Thoracic aorta (tissue), 2 donors: Measurements from ENCODE around the gene BABAM2. TPM values are rescaled to one million over a fixed set of nuclear protein-coding genes. Genes with fewer than 3 reads are reported as not detected.
A peak's percentile ranks its signal among the peaks of the same experiment; 100 is the strongest.

Experiments
- ATAC-seq: fragments of 150-250 bp; one replicate; pipeline ENCODE4 v1.8.0; 2017; ENCODE audit warnings: low read depth; ENCODE audit not compliant: insufficient number of reproducible peaks, low FRiP score
- DNase-seq: peaks from one replicate; pipeline ENCODE4 v3.0.0-alpha.2; 2020; ENCODE audit warnings: low spot score
- H3K27ac ChIP-seq, 2 donors: fragments of 200-600 bp; sonication (generic); 1 replicate in 1 of 2; 2 replicates in 1 of 2; pipeline ENCODE4 v1.5.1; 2016; ENCODE audit warnings: mild to moderate bottlenecking in 2 of 2, moderate library complexity in 2 of 2
- H3K27me3 ChIP-seq: fragments of 200-600 bp; sonication (generic); replicated peaks from 2 replicates; pipeline ENCODE4 v1.6.0; 2016; ENCODE audit warnings: mild to moderate bottlenecking; ENCODE audit not compliant: insufficient read depth
- H3K36me3 ChIP-seq: fragments of 200-600 bp; sonication (generic); one replicate; pipeline ENCODE4 v1.5.1; 2016
- H3K4me1 ChIP-seq, 2 donors: fragments of 200-600 bp; sonication (generic); 1 replicate in 1 of 2; 2 replicates in 1 of 2; pipeline versions ENCODE4 v1.5.1 to v1.6.0; 2016; ENCODE audit warnings: low read depth in 2 of 2, mild to moderate bottlenecking in 1 of 2; ENCODE audit not compliant: control insufficient read depth in 1 of 2
- H3K4me3 ChIP-seq: fragments of 200-600 bp; sonication (generic); 2 replicates; pipeline ENCODE4 v1.5.1; 2016; ENCODE audit warnings: mild to moderate bottlenecking
- H3K9me3 ChIP-seq: fragments of 200-600 bp; sonication (generic); 2 replicates; pipeline ENCODE4 v1.5.1; 2016
- CTCF ChIP-seq: fragments of 200-600 bp; sonication (generic); IDR thresholded peaks from one replicate; pipeline ENCODE4 v1.5.1; 2019; ENCODE audit warnings: antibody characterized with exemption
- total RNA-seq, 2 donors: library from RNA; depleted of rRNA; stranded (reverse); fragments of >200 nt; gene quantifications; one replicate each; pipeline versions ENCODE4 v1.1.0 to v1.2.3, GENCODE V29; 2016

BABAM2 gene
- total RNA-seq, 2 donors from 2014 or later: 24.7 to 32.8 TPM

GRCh38 chr2:27988306-27988705 lies 97.8 kb downstream of the BABAM2 start:
- TF ChIP-seq CTCF: no peak
- no peak for DNase-seq
- no peak overlapping the region for H3K27ac ChIP-seq
- H3K4me1 ChIP-seq: peaks cover 9 to 20% of the 10 kb centered on the region in 2 donors
- no peak for ATAC-seq
- peak overlapping the region; percentile 20 for H3K4me3 ChIP-seq
- no peaks in the 10 kb centered on the region for H3K36me3 ChIP-seq
- peaks cover 5% of the 10 kb centered on the region for H3K9me3 ChIP-seq
- no peaks in the 10 kb centered on the region for H3K27me3 ChIP-seq

GRCh38 chr2:27988718-27989117 lies 98.2 kb downstream of the BABAM2 start:
- TF ChIP-seq CTCF: no peak
- no peak for ATAC-seq
- H3K4me3 ChIP-seq: peak overlapping the region; percentile 20
- peaks cover 9 to 20% of the 10 kb centered on the region in 2 donors for H3K4me1 ChIP-seq
- H3K9me3 ChIP-seq: peaks cover 5% of the 10 kb centered on the region
- H3K36me3 ChIP-seq: no peaks in the 10 kb centered on the region
- no peaks in the 10 kb centered on the region for H3K27me3 ChIP-seq
- no peak for DNase-seq
- no peak overlapping the region for H3K27ac ChIP-seq

GRCh38 chr2:27989149-27989548 lies 98.6 kb downstream of the BABAM2 start:
- Histone ChIP-seq H3K36me3 (no peaks in the 10 kb centered on the region), H3K4me1 (peaks cover 9 to 20% of the 10 kb centered on the region in 2 donors), H3K27ac (no peak overlapping the region), H3K4me3 (no peak overlapping the region), H3K27me3 (no peaks in the 10 kb centered on the region), H3K9me3 (peaks cover 5% of the 10 kb centered on the region)
- ATAC-seq: no peak
- no peak for DNase-seq
- no peak for TF ChIP-seq CTCF

- Histone ChIP-seq H3K4me3 (no peak overlapping the region), H3K9me3 (peaks cover 5% of the 10 kb centered on the region), H3K36me3 (no peaks in the 10 kb centered on the region), H3K27me3 (no peaks in the 10 kb centered on the region), H3K27ac (no peak overlapping the region), H3K4me1 (peaks cover 9 to 20% of the 10 kb centered on the region in 2 donors)
- TF ChIP-seq CTCF: no peak
- ATAC-seq (no peak), DNase-seq (no peak)
These were observed 99.6 kb downstream of the BABAM2 start for GRCh38 chr2:27990030-27990590.

- H3K27ac ChIP-seq: peak overlapping the region in 1 of 2 donors; percentile 11
- no peaks in the 10 kb centered on the region for H3K36me3 ChIP-seq
- H3K27me3 ChIP-seq: no peaks in the 10 kb centered on the region
- no peak overlapping the region for H3K4me3 ChIP-seq
- no peak for DNase-seq
- no peak for ATAC-seq
- H3K4me1 ChIP-seq: peaks cover 9 to 20% of the 10 kb centered on the region in 2 donors
- TF ChIP-seq CTCF: no peak
- peaks cover 5% of the 10 kb centered on the region for H3K9me3 ChIP-seq
These were observed 100.6 kb downstream of the BABAM2 start for GRCh38 chr2:27991146-27991545.
